H9 (cell line): ENCODE results near the gene TCP10L. TPM values are rescaled to one million over a fixed set of nuclear protein-coding genes. Genes with fewer than 3 reads are reported as not detected.

Source experiments
- DNase-seq: peaks from one replicate; pipeline ENCODE4 v3.0.0-alpha.2; 2017
- H2AFZ ChIP-seq: one replicate; pipeline ENCODE4 v1.6.1; 2013; ENCODE audit warnings: mild to moderate bottlenecking, low read length, control low read depth, moderate library complexity
- H2AK5ac ChIP-seq: 2 replicates; pipeline ENCODE4 v1.6.1; 2013; ENCODE audit warnings: low read length, control low read depth, mixed read lengths; ENCODE audit not compliant: insufficient read length
- H2BK120ac ChIP-seq: one replicate; pipeline ENCODE4 v1.6.1; 2013; ENCODE audit warnings: low read depth, mild to moderate bottlenecking, low read length, control low read depth, inconsistent platforms; ENCODE audit not compliant: poor library complexity, severe bottlenecking
- H2BK12ac ChIP-seq: 2 replicates; pipeline ENCODE4 v1.6.1; 2013; ENCODE audit warnings: low read length, control low read depth, mixed read lengths, low read depth; ENCODE audit not compliant: insufficient read length
- H2BK15ac ChIP-seq: 2 replicates; pipeline ENCODE4 v1.6.1; 2013; ENCODE audit warnings: low read depth, low read length, control low read depth
- H2BK20ac ChIP-seq: one replicate; pipeline ENCODE4 v1.6.1; 2013; ENCODE audit warnings: low read depth, mild to moderate bottlenecking, low read length, control low read depth, inconsistent platforms; ENCODE audit not compliant: poor library complexity, severe bottlenecking
- H2BK5ac ChIP-seq: 2 replicates; pipeline ENCODE4 v1.6.1; 2013; ENCODE audit warnings: low read length, control low read depth, mixed read lengths; ENCODE audit not compliant: insufficient read length
- H3K14ac ChIP-seq: 2 replicates; pipeline ENCODE4 v1.6.1; 2013; ENCODE audit warnings: low read length, control low read depth; ENCODE audit not compliant: insufficient read depth
- H3K18ac ChIP-seq: 2 replicates; pipeline ENCODE4 v1.6.1; 2013; ENCODE audit warnings: low read depth, mild to moderate bottlenecking, mixed read lengths, low read length, control low read depth; ENCODE audit not compliant: insufficient read length
- H3K23ac ChIP-seq: 2 replicates; pipeline ENCODE4 v1.6.1; 2013; ENCODE audit warnings: low read length, control low read depth, mixed read lengths, low read depth; ENCODE audit not compliant: insufficient read length
- H3K23me2 ChIP-seq: 2 replicates; pipeline ENCODE4 v1.6.1; 2013; ENCODE audit warnings: low read depth, mild to moderate bottlenecking, mixed read lengths, low read length, control low read depth; ENCODE audit not compliant: insufficient read length, poor library complexity, severe bottlenecking
- H3K27ac ChIP-seq: 2 replicates; pipeline ENCODE4 v1.5.1; 2013; ENCODE audit warnings: low read length, control low read depth, mixed read lengths, low read depth; ENCODE audit not compliant: insufficient read length
- H3K27me3 ChIP-seq: 2 replicates; pipeline ENCODE4 v1.6.1; 2013; ENCODE audit warnings: low read length, control low read depth, inconsistent platforms; ENCODE audit not compliant: insufficient read depth
- H3K4ac ChIP-seq: 2 replicates; pipeline ENCODE4 v1.6.1; 2013; ENCODE audit warnings: low read depth, mild to moderate bottlenecking, control low read depth, inconsistent platforms, low read length, moderate library complexity
- H3K4me1 ChIP-seq: 2 replicates; pipeline ENCODE4 v1.6.1; 2013; ENCODE audit warnings: low read length, control low read depth, inconsistent platforms; ENCODE audit not compliant: insufficient read depth
- H3K4me2 ChIP-seq: 2 replicates; pipeline ENCODE4 v1.6.1; 2013; ENCODE audit warnings: low read length, control low read depth, mixed read lengths; ENCODE audit not compliant: insufficient read length, insufficient read depth
- H3K56ac ChIP-seq: 2 replicates; pipeline ENCODE4 v1.6.1; 2013; ENCODE audit warnings: low read depth, mild to moderate bottlenecking, mixed read lengths, low read length, control low read depth; ENCODE audit not compliant: insufficient read length
- H3K79me1 ChIP-seq: 2 replicates; pipeline ENCODE4 v1.6.1; 2013; ENCODE audit warnings: low read depth, mild to moderate bottlenecking, moderate library complexity, low read length, control low read depth, inconsistent platforms; ENCODE audit not compliant: insufficient read depth, poor library complexity, severe bottlenecking
- H3K79me2 ChIP-seq: 2 replicates; pipeline ENCODE4 v1.6.1; 2013; ENCODE audit warnings: low read length, control low read depth, inconsistent platforms; ENCODE audit not compliant: insufficient read depth
- H3K9ac ChIP-seq: 2 replicates; pipeline ENCODE4 v1.6.1; 2013; ENCODE audit warnings: low read length, control low read depth, mixed read lengths; ENCODE audit not compliant: insufficient read length; ENCODE audit errors: extremely low read depth
- H3K9me3 ChIP-seq: one replicate; pipeline ENCODE4 v1.6.1; 2013; ENCODE audit warnings: low read depth, low read length, inconsistent platforms; ENCODE audit not compliant: control insufficient read depth
- H3T11ph ChIP-seq: one replicate; pipeline ENCODE4 v1.6.1; 2013; ENCODE audit warnings: mild to moderate bottlenecking, low read length, control low read depth, inconsistent platforms
- H4K20me1 ChIP-seq: one replicate; pipeline ENCODE4 v1.6.1; 2013; ENCODE audit not compliant: control insufficient read depth, insufficient read length, insufficient read depth
- H4K5ac ChIP-seq: 2 replicates; pipeline ENCODE4 v1.6.1; 2013; ENCODE audit warnings: low read depth, mild to moderate bottlenecking, mixed read lengths, low read length, control low read depth; ENCODE audit not compliant: insufficient read length
- H4K8ac ChIP-seq: replicated peaks from 2 replicates; pipeline ENCODE4 v1.6.1; 2013; ENCODE audit warnings: low read length, control low read depth, mixed read lengths, low read depth; ENCODE audit not compliant: insufficient read length
- H4K91ac ChIP-seq: 2 replicates; pipeline ENCODE4 v1.6.1; 2013; ENCODE audit warnings: low read depth, mild to moderate bottlenecking, moderate library complexity, mixed read lengths, low read length, control low read depth; ENCODE audit not compliant: insufficient read length
- H3K27ac Mint-ChIP-seq, 3 experiments: 2 replicates in 2 of 3; 3 replicates in 1 of 3; pipeline ENCODE4 v1.8.0; 2020 to 2021; ENCODE audit warnings: mixed read lengths in 3 of 3, mild to moderate bottlenecking in 1 of 3, moderate library complexity in 1 of 3
- H3K27me3 Mint-ChIP-seq: 2 replicates; pipeline ENCODE4 v1.8.0; 2021; ENCODE audit warnings: low read depth, mild to moderate bottlenecking, moderate library complexity, mixed read lengths
- H3K36me3 Mint-ChIP-seq, 3 experiments: 2 replicates in 2 of 3; 3 replicates in 1 of 3; pipeline ENCODE4 v1.8.0; 2020 to 2021; ENCODE audit warnings: low read depth in 3 of 3, mixed read lengths in 3 of 3; ENCODE audit not compliant: insufficient read depth in 1 of 3
- H3K4me1 Mint-ChIP-seq, 2 experiments: 2 replicates each; pipeline ENCODE4 v1.8.0; 2020; ENCODE audit warnings: mixed read lengths in 2 of 2
- H3K4me3 Mint-ChIP-seq, 2 experiments: 2 replicates in 1 of 2; 3 replicates in 1 of 2; pipeline ENCODE4 v1.8.0; 2020 to 2021; ENCODE audit warnings: mild to moderate bottlenecking in 2 of 2, mixed read lengths in 2 of 2, moderate library complexity in 1 of 2
- H3K9me3 Mint-ChIP-seq, 2 experiments: 2 replicates in 1 of 2; 3 replicates in 1 of 2; pipeline ENCODE4 v1.8.0; 2020; ENCODE audit warnings: mild to moderate bottlenecking in 2 of 2, mixed read lengths in 2 of 2, moderate library complexity in 1 of 2
- WGBS: extraction: QIAGEN DNeasy Blood & Tissue Kit; methylation state at CpG from one replicate; pipeline ENCODE4 v1.1.7; 2013; ENCODE audit warnings: missing lambda C conversion rate, low lambda C conversion rate, mixed read lengths; ENCODE audit not compliant: insufficient read length; ENCODE audit errors: extremely low coverage; 5-methylcytosine and 5-hydroxymethylcytosine counted together
- total RNA-seq: library from RNA; stranded (reverse); gene quantifications from 2 replicates; pipeline ENCODE4 v1.2.1, GENCODE V29; 2021
- TF ChIP-seq, protein P1 (sequence below): fragments of 200-600 bp; sonication (generic); conservative IDR thresholded peaks from 3 replicates; pipeline ENCODE4 v1.8.0; 2021; ENCODE audit warnings: antibody characterized with exemption, mild to moderate bottlenecking

TCP10L gene
- total RNA-seq, 1 experiment from 2014 or later = 5.1 TPM

DNA sequence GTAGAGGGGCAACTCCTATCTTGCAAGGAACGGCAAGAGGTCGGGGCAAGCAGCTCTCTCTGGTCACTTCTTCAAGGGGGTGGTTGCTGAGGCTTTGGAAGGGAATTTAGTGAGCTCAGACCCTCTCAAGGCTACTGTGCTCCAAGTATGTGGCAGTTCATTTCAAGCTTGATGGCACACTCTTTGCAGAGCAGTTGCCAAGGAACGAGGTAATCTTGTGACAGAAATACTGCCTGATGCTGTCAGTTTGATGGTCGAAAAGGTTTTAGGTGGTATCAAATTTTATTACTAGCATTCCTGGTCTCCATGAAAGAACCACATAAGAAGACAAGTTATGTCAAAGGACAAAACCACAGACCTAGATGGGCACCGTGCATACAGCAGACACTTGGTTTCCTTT lies 13.8 kb upstream of the TCP10L start:
- Histone ChIP-seq H2BK120ac (no peak overlapping the region), H3K56ac (no peak overlapping the region), H3K9ac (no peak overlapping the region), H4K91ac (no peak overlapping the region), H2BK15ac (no peak overlapping the region), H3K23me2 (no peaks in the 10 kb centered on the region), H3K14ac (no peak overlapping the region), H2BK12ac (no peak overlapping the region), H3K4ac (no peak overlapping the region), H3K4me2 (no peak overlapping the region), H3T11ph (no peak overlapping the region), H3K18ac (no peak overlapping the region), H2BK5ac (no peak overlapping the region), H2BK20ac (no peak overlapping the region), H4K20me1 (no peaks in the 10 kb centered on the region), H3K27ac (no peak overlapping the region), H2AFZ (no peak overlapping the region), H3K4me1 (peaks cover 8% of the 10 kb centered on the region; the same call in 1 of the 2 replicates), H4K5ac (no peak overlapping the region), H3K9me3 (no peaks in the 10 kb centered on the region), H2AK5ac (no peak overlapping the region), H3K79me1 (no peaks in the 10 kb centered on the region), H3K23ac (no peak overlapping the region), H4K8ac (no peak overlapping the region), H3K27me3 (no peaks in the 10 kb centered on the region), H3K79me2 (no peaks in the 10 kb centered on the region)
- Mint-ChIP-seq H3K27me3 (no peaks in the 10 kb centered on the region; the same call in 1 of the 2 replicates), H3K9me3 (no peaks in the 10 kb centered on the region), H3K36me3 (peaks cover 41 to 66% (median 52%) of the 10 kb centered on the region in 3 experiments), H3K4me1 (peaks cover 29 to 34% of the 10 kb centered on the region in 2 experiments), H3K4me3 (no peak overlapping the region), H3K27ac (no peak overlapping the region)
- WGBS = no CpG with 5 or more reads among the region's 5 CpGs
- TF ChIP-seq, protein P1, sequence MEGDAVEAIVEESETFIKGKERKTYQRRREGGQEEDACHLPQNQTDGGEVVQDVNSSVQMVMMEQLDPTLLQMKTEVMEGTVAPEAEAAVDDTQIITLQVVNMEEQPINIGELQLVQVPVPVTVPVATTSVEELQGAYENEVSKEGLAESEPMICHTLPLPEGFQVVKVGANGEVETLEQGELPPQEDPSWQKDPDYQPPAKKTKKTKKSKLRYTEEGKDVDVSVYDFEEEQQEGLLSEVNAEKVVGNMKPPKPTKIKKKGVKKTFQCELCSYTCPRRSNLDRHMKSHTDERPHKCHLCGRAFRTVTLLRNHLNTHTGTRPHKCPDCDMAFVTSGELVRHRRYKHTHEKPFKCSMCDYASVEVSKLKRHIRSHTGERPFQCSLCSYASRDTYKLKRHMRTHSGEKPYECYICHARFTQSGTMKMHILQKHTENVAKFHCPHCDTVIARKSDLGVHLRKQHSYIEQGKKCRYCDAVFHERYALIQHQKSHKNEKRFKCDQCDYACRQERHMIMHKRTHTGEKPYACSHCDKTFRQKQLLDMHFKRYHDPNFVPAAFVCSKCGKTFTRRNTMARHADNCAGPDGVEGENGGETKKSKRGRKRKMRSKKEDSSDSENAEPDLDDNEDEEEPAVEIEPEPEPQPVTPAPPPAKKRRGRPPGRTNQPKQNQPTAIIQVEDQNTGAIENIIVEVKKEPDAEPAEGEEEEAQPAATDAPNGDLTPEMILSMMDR = no peak
- DNase-seq = no peak
